ENCODE results near the gene PAGE3. TPM values are rescaled to one million over a fixed set of nuclear protein-coding genes. Genes with fewer than 3 reads are reported as not detected.

Gene PAGE3
- total RNA-seq, 1 experiment from 2014 or later: not detected

DNA sequence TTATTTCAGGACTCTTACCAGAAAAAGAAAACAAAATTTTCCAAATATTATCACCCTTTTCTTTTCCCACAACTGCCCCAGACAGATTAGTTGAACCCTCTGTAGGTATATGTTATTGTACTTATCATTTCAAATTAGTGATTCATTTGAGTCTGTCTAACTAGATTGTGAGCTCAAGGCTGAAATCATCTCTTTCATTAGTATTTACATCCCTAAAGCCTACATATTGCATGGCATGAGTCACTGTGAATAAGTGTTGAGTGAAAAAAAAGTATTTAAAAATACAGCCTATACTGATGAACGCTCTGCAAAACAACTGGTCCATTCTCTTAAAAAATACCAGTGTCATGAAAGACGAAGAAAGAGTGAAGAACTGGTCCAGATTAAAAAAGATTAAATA lies 3.9 kb downstream of the PAGE3 start:
- ATAC-seq: no peak
- DNase-seq (ENCODE audit: low read depth, low spot score): no peak
- Histone ChIP-seq H3K27ac (ENCODE audit: low read length) (no peak overlapping the region), H3K4me3 (ENCODE audit: low read depth in 2 of 2, low read length in 2 of 2) (no peak overlapping the region), H3K36me3 (ENCODE audit: control insufficient read depth, insufficient read depth, low read length) (no peaks in the 10 kb centered on the region), H3K27me3 (ENCODE audit: control insufficient read depth, insufficient read depth, low read length) (no peaks in the 10 kb centered on the region), H3K4me1 (ENCODE audit: control insufficient read depth, insufficient read depth, low read length) (no peaks in the 10 kb centered on the region), H3K9me3 (ENCODE audit: control insufficient read depth, insufficient read depth, low read depth, low read length) (no peaks in the 10 kb centered on the region)
- no peak for TF ChIP-seq TCF7L2 (IDR thresholded peaks at IDR 0.05; ENCODE audit: low read depth, low read length)
- TF ChIP-seq, protein P1, sequence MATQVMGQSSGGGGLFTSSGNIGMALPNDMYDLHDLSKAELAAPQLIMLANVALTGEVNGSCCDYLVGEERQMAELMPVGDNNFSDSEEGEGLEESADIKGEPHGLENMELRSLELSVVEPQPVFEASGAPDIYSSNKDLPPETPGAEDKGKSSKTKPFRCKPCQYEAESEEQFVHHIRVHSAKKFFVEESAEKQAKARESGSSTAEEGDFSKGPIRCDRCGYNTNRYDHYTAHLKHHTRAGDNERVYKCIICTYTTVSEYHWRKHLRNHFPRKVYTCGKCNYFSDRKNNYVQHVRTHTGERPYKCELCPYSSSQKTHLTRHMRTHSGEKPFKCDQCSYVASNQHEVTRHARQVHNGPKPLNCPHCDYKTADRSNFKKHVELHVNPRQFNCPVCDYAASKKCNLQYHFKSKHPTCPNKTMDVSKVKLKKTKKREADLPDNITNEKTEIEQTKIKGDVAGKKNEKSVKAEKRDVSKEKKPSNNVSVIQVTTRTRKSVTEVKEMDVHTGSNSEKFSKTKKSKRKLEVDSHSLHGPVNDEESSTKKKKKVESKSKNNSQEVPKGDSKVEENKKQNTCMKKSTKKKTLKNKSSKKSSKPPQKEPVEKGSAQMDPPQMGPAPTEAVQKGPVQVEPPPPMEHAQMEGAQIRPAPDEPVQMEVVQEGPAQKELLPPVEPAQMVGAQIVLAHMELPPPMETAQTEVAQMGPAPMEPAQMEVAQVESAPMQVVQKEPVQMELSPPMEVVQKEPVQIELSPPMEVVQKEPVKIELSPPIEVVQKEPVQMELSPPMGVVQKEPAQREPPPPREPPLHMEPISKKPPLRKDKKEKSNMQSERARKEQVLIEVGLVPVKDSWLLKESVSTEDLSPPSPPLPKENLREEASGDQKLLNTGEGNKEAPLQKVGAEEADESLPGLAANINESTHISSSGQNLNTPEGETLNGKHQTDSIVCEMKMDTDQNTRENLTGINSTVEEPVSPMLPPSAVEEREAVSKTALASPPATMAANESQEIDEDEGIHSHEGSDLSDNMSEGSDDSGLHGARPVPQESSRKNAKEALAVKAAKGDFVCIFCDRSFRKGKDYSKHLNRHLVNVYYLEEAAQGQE (IDR thresholded peaks at IDR 0.05; ENCODE audit: insufficient read depth in 1 of 2, low read depth in 2 of 2, low read length in 1 of 2): no peak
- ChIA-PET POLR2A (no interaction called here), CTCF (no interaction called here)
- BruUV-seq (replicated peaks): no TSS peak
- intact Hi-C loops (cut with micrococcal nuclease; ENCODE audit: unreplicated experiment): no loop called here
- in situ Hi-C loops (cut with HindIII; ENCODE audit: low pct_unique_long_range_greater_than_20kb, low sequenced_read_pairs): no loop called here

DNA sequence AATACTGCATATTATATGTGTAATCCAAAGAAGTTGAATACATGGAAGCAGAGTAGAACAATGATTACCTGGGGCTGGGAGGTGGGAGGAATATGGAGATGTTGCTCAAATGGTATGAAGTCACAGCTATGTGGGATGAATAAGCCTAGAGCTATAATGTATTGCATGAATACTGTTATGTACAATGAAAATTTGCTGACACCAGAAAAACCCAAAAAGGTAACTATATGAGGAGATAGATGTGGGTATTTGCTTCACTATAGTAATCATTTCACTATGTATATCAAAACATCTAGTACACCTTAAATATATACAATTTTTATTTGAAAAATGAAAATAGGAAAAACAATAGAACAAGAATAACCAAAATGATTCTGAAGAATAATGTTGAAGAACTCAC lies 11.2 kb downstream of the PAGE3 start:
- no TSS peak for BruUV-seq (replicated peaks)
- Histone ChIP-seq H3K36me3 (ENCODE audit: control insufficient read depth, insufficient read depth, low read length) (no peaks in the 10 kb centered on the region), H3K4me1 (ENCODE audit: control insufficient read depth, insufficient read depth, low read length) (no peaks in the 10 kb centered on the region), H3K4me3 (ENCODE audit: low read depth in 2 of 2, low read length in 2 of 2) (no peak overlapping the region), H3K9me3 (ENCODE audit: control insufficient read depth, insufficient read depth, low read depth, low read length) (no peaks in the 10 kb centered on the region), H3K27me3 (ENCODE audit: control insufficient read depth, insufficient read depth, low read length) (no peaks in the 10 kb centered on the region), H3K27ac (ENCODE audit: low read length) (no peak overlapping the region)
- intact Hi-C loops (cut with micrococcal nuclease; ENCODE audit: unreplicated experiment) (no loop called here), in situ Hi-C loops (cut with HindIII; ENCODE audit: low pct_unique_long_range_greater_than_20kb, low sequenced_read_pairs) (no loop called here)
- TF ChIP-seq, protein P1 (IDR thresholded peaks at IDR 0.05; ENCODE audit: insufficient read depth in 1 of 2, low read depth in 2 of 2, low read length in 1 of 2): no peak
- TF ChIP-seq, protein P2, sequence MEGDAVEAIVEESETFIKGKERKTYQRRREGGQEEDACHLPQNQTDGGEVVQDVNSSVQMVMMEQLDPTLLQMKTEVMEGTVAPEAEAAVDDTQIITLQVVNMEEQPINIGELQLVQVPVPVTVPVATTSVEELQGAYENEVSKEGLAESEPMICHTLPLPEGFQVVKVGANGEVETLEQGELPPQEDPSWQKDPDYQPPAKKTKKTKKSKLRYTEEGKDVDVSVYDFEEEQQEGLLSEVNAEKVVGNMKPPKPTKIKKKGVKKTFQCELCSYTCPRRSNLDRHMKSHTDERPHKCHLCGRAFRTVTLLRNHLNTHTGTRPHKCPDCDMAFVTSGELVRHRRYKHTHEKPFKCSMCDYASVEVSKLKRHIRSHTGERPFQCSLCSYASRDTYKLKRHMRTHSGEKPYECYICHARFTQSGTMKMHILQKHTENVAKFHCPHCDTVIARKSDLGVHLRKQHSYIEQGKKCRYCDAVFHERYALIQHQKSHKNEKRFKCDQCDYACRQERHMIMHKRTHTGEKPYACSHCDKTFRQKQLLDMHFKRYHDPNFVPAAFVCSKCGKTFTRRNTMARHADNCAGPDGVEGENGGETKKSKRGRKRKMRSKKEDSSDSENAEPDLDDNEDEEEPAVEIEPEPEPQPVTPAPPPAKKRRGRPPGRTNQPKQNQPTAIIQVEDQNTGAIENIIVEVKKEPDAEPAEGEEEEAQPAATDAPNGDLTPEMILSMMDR (IDR thresholded peaks at IDR 0.05): no peak
- TF ChIP-seq POLR2AphosphoS5 (IDR thresholded peaks at IDR 0.05; ENCODE audit: low read depth, low read length) (no peak), TCF7L2 (IDR thresholded peaks at IDR 0.05; ENCODE audit: low read depth, low read length) (no peak), SIN3A (IDR thresholded peaks at IDR 0.05; ENCODE audit: borderline replicate concordance, insufficient read depth, low read depth, low read length) (no peak)
- no peak for DNase-seq (ENCODE audit: low read depth, low spot score)
- ChIA-PET POLR2A (no interaction called here), CTCF (no interaction called here)
- no peak for ATAC-seq

Data from Panc1 (cell line).